C4-2B (cell line): ENCODE results near the gene SF3B3.
"Not testable (repeated sequence)": the region's sequence is repeated elsewhere in the genome, so short reads cannot be mapped to it uniquely, and the experiment has no call there.

Source experiments
- ZFX ChIP-seq: fragments of 450-650 bp; IDR thresholded peaks from 2 replicates; pipeline ENCODE4 v1.6.1; 2017
- TF ChIP-seq, protein P1 (sequence below): fragments of 450-650 bp; conservative IDR thresholded peaks from 2 replicates; pipeline ENCODE4 v1.5.1; 2017; ENCODE audit warnings: mild to moderate bottlenecking

DNA sequence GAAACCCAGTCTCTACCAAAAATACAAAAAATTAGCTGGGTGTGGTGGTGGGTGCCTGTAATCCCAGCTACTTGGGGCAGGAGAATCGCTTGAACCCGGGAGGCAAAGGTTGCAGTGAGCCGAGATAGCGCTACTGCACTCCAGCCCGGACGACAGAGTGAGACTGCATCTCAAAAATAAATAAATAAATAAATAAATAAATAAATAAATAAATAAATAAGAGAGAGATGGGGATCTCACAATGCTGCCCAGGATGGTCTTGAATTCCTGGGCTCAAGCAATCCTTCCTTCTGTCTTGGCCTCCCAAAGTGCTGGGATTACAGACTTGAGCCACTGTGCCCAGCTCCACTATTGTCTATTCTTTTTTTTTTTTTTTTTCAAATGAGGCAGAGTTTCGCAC is 6.3 kb downstream of the SF3B3 start:
- TF ChIP-seq, protein P1, sequence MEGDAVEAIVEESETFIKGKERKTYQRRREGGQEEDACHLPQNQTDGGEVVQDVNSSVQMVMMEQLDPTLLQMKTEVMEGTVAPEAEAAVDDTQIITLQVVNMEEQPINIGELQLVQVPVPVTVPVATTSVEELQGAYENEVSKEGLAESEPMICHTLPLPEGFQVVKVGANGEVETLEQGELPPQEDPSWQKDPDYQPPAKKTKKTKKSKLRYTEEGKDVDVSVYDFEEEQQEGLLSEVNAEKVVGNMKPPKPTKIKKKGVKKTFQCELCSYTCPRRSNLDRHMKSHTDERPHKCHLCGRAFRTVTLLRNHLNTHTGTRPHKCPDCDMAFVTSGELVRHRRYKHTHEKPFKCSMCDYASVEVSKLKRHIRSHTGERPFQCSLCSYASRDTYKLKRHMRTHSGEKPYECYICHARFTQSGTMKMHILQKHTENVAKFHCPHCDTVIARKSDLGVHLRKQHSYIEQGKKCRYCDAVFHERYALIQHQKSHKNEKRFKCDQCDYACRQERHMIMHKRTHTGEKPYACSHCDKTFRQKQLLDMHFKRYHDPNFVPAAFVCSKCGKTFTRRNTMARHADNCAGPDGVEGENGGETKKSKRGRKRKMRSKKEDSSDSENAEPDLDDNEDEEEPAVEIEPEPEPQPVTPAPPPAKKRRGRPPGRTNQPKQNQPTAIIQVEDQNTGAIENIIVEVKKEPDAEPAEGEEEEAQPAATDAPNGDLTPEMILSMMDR, result not testable (repeated sequence)
- TF ChIP-seq ZFX, result not testable (repeated sequence)
